CD4-positive, alpha-beta T cell treated with Interleukin-6 for 4 hours (primary cell): Measurements from ENCODE around the gene SMC1B.
A peak's percentile ranks its signal among the peaks of the same experiment; 100 is the strongest.
"Not testable (repeated sequence)": the region's sequence is repeated elsewhere in the genome, so short reads cannot be mapped to it uniquely, and the experiment has no call there.

Experiments used
- DNase-seq: peaks from one replicate; pipeline ENCODE4 v3.0.0-alpha.2; 2020; ENCODE audit warnings: mixed read lengths

Gene SMC1B

GRCh38 chr22:45445031-45445710 is 31.8 kb upstream of the SMC1B start:
- DNase-seq = no peak

DNA sequence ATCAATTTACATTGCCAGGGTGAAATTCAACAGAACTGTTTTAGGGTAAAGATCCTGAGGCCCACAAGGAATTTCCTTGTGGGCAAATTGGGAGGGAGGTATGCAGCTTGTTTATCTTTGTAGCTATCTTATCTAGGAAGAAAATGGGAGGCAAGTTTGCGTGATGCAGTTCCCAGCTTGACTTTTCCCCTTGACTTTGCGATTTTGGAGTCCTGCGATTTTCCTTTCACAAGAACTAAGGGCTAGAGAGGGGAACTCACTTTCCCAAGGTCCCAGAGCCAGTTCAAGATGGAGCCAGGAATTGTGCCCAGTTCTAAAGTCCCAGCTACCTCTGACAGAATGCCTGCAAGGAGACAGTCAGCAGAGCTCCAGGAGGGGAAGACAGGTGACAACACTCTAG is 30.8 kb upstream of the SMC1B start:
- DNase-seq = no peak

DNA sequence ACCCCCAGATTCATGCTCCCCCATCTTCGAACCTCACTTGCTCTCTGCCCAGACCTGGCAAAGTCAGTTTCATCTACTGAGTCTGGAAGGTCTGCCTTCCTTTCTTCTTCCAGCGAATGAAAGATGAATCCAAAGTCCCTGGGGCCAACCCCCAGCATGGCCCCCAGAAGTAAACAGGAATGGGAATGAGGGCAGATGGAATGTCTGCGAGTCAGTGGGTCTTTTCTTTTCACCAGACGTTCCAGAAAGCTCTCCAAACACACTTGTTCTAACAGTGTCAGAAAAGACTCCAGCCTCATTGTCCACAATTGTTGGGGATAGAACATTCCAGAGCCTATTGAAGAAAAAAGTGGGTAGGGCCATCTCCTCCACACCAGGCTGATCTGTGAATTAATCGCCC is 28.7 kb upstream of the SMC1B start:
- DNase-seq = no peak

- DNase-seq = peak; percentile 38
Measured at GRCh38 chr22:45441138-45441537, 27.7 kb upstream of the SMC1B start.

DNA sequence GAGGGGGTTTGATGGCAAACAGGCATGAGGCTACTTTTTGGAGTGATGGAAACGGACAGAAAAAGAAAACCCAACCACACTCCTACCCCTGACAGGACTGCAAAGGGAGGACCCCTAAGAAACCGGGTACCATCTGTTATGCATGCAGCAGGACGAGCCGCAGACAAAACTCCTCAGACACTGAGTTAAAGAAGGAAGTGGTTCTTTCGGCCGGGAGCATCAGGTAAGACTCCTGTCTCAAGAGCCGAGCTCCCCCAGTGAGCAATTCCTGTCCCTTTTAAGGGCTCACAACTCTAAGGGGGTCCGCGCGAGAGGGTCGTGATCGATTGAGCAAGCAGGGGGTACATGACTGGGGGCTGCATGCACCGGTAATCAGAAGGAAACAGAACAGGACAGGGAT is 27.3 kb upstream of the SMC1B start:
- peak; percentile 14 for DNase-seq

DNA sequence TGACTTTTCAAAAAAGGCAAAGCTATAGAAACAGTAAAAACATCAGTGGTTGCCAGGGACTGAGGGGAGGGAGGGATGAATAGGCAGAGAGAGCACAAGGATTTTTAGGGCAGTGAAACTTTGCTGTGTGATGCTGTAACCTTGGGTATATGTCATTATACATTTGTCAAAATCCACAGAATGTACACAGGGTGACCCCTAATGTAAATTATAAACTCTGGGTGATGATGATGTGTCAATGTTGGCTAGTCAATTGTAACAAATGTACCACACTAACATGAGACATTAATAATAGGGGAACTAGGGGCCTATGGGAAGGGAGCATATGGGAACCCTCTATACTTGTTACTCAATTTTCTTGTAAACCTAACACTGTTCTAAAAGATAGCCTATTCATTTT is 24.9 kb upstream of the SMC1B start:
- no peak for DNase-seq

DNA sequence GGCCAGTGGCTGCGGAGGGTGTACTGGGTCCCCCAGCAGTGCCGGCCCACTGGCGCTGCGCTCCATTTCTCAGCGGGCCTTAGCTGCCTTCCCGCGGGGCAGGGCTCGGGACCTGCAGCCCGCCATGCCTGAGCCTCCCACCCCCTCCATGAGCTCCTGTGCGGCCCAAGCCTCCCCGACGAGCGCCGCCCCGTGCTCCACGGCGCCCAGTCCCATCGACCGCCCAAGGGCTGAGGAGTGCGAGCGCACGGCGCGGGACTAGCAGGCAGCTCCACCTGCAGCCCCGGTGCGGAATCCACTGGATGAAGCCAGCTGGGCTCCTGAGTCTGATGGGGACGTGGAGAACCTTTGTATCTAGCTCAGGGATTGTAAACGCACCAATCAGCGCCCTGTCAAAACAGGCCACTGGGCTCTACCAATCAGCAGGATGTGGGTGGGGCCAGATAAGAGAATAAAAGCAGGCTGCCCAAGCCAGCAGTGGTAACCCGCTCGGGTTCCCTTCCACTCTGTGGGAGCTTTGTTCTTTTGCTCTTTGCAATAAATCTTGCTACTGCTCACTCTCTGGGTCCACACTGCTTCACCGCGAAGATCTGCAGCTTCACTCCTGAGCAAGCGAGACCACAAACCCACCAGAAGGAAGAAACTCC is 23.6 kb upstream of the SMC1B start:
- DNase-seq = not testable (repeated sequence)

DNA sequence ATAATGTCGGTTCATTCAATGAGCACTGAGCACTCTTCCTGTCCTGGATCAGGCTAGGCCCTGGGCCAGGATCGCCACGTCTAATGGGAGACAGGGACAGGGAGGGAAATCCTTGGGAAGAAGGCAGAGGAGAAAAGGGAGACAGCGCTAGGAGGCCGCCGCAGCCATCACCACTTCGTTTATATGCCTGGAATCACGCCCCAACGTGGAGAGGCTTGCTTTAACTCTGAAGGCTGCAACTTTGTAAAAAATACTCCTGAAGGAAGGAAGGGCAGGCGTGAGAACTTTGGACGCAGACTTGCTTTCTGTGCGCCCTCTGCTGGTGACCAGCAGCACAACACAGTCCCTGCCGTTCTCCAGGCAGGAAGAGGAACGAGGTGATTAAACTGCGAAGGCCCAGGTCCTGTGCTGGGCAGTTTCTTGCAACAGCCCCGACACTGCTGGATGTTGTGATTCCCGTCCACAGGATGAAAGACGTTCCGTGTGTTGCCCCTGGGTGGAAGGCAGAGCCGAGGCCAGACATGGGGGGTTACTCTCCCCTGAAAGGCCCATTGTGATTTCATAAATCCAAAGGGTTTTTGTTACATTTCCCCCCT is 22.2 kb upstream of the SMC1B start:
- DNase-seq = peak; percentile 89

- no peak for DNase-seq
Measured at GRCh38 chr22:45434981-45435380, 21.6 kb upstream of the SMC1B start.

GRCh38 chr22:45430871-45431270 is 17.5 kb upstream of the SMC1B start:
- DNase-seq = no peak

- DNase-seq = no peak
Measured at GRCh38 chr22:45429981-45430775, 16.8 kb upstream of the SMC1B start.

DNA sequence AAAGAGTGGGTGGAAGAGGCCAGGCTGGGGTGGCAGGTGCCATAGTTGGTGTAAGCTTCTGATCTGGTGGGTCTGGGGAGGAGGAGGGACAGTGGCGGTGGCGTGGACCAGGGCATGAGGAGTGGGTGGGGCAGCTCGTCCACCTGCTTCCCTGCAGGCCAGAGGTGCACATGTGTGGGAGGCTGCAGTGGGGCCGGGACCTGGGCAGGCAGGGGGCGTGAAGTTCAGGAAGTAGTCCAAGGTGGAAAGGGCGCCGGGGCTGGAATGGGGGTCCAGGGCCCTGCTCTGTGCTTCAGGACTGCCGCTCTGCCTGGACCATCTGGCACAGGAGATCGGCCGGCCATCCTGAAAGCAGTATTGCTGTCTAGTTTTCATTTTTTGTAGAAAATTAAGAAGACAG is 16.0 kb upstream of the SMC1B start:
- no peak for DNase-seq

GRCh38 chr22:45428391-45429385 is 15.3 kb upstream of the SMC1B start:
- no peak for DNase-seq

DNA sequence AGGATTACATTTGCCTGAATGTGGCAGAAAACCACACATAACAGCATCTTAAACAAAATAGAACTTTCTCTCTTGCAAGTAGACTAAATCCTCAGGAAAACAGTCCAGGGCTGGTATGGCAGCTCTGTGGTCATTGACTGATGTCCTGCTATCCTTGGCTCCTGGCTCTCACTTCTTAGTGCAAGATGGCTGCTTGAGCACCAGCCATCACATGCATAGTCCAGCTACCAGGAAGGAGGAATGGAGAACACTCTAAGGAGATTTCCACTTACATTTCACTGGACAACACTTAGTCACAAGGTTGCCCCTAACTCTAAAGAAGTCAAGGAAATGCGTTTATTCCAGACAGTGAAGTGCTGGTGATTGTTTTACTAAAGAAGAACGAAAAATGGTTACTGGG is 13.7 kb upstream of the SMC1B start:
- DNase-seq = no peak

DNA sequence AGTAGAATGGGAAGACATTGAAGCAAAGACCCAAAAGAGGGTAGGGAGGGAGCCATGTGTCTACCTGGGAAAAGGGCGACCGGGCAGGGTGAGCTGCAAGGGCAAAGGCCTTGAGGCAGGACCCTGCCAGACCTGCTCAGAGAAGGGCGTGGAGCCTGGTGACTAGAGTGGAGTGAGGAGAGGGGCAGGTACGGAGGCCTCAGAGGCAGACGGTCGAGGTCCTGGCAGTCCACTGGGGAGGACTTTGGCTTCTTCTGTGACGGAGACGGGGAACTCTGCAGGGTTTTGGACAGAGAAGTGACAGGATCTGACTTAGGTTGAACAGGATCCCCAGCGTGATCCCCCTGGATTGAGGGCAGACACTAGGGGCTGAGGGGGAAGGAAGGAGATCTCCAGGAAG is 13.0 kb upstream of the SMC1B start:
- no peak for DNase-seq

GRCh38 chr22:45425531-45426265 is 12.3 kb upstream of the SMC1B start:
- DNase-seq = no peak

- no peak for DNase-seq
Measured at GRCh38 chr22:45425101-45425500, 11.7 kb upstream of the SMC1B start.

DNA sequence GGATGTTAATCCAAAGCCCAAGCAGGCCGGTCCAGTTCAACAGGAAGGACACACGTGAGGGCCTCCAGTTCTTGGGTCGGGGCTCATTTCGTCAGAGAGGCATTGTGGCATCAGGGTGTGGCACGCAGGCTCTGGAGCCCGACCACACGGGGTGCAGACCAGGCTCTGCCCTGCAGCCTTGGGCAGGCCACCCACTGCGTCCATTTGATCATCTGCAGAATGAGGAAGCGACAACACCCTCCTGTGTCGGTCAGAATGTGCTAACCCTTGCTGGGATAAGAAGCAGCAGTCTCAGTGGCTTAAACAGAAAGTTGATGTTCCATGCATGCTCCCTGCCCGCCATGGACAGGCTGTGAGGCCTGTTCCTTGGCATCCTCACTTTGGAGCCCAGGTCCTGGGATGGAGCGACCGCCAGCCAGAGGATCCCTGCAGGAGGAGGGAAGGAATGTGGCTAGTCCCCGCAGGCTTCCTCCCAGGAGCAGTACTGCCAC is 10.9 kb upstream of the SMC1B start:
- DNase-seq = no peak

DNA sequence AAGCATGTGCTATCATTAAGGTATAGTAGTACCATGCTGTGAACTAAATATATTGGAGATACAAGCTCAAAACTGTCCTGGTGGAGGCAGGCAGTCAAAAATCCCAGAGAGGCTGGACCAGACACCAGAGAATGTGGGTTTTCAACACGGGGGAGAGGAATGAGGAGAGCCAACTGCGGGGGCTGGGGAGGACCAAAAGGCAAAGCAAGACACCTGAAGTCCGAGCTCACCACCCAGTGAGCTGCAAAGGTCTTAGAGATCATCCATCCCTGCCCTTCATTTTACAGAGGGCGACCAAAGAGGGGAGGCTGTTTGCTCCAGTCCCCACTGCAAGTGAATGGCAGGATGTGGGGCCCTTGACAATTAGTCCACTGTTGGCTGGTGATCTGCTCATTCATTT is 10.1 kb upstream of the SMC1B start:
- no peak for DNase-seq

DNA sequence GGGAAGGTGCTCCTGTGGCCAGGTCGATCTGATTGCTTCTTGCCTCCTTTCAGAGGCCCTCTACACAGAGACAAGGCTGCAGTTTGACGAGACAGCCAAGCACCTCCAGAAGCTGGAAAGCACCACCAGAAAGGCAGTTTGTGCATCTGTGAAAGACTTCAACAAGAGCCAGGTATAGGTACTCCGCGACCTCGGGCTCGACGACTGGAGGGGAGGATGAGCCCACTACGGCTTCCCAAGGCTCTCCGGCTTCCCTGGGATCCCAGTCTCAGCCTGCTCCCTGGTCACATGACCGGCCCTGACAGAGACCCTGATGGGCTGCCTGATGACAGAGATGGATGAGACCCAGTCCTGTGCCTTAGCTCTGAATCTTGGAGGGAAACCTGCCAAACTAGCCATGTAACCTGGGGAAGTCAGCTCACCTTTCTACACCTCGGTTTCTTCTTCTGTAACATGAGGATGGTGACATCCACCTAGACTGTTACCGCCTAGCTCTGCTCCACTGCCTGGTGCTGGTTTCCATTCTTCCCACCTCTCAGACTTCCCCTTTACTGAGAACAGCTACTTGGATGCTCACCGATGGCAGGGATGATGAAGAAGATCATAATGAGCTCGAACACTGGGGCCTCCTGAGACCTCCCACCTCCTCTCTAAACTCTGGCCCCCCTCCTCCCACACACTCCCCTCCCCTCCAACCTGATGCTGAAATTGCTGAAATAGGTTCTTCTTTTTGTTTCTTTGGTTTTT is 9.0 kb upstream of the SMC1B start:
- no peak for DNase-seq
